Muscle of leg (tissue), 11 donors: ENCODE data around the gene COL23A1. TPM values are rescaled to one million over a fixed set of nuclear protein-coding genes. Genes with fewer than 3 reads are reported as not detected.

Experiments used
- DNase-seq: peaks from one replicate; pipeline ENCODE4 v3.0.0; 2013
- H3K27ac ChIP-seq: one replicate; pipeline ENCODE4 v1.5.1; 2013; ENCODE audit warnings: mild to moderate bottlenecking, low read length, control low read depth
- H3K27me3 ChIP-seq: one replicate; pipeline ENCODE4 v1.6.1; 2013; ENCODE audit warnings: low read length; ENCODE audit not compliant: control insufficient read depth, insufficient read depth
- H3K36me3 ChIP-seq: one replicate; pipeline ENCODE4 v1.6.1; 2013; ENCODE audit warnings: low read length; ENCODE audit not compliant: control insufficient read depth, insufficient read depth
- H3K4me1 ChIP-seq: one replicate; pipeline ENCODE4 v1.6.1; 2013; ENCODE audit warnings: low read length; ENCODE audit not compliant: control insufficient read depth, insufficient read depth
- H3K4me3 ChIP-seq: one replicate; pipeline ENCODE4 v1.5.1; 2013; ENCODE audit warnings: low read length, control low read depth
- H3K9me3 ChIP-seq: replicated peaks from 2 replicates; pipeline ENCODE4 v1.6.1; 2013; ENCODE audit warnings: low read depth, low read length; ENCODE audit not compliant: control insufficient read depth
- WGBS: methylation state at CpG from one replicate; pipeline ENCODE4 v1.1.5; 2013; ENCODE audit warnings: missing lambda C conversion rate; ENCODE audit not compliant: insufficient coverage; 5-methylcytosine and 5-hydroxymethylcytosine counted together
- polyA plus RNA-seq, 8 donors: library from polyadenylated mRNA; unstranded; fragments of 120-200 nt; gene quantifications; one replicate each; pipeline versions ENCODE4 v1.2.1 to v1.2.3, GENCODE V29; 2013; ENCODE audit warnings: inconsistent platforms in 1 of 8, low replicate concordance in 1 of 8; ENCODE audit not compliant: insufficient read length in 8 of 8, insufficient read depth in 1 of 8
- total RNA-seq: library from RNA; stranded (reverse); fragments of 120-200 nt; gene quantifications from one replicate; pipeline ENCODE4 v1.2.4, GENCODE V29; 2013

COL23A1 gene
- total and polyA plus RNA-seq, 9 donors: 1.3 to 5.1 (median 3.0) TPM

DNA sequence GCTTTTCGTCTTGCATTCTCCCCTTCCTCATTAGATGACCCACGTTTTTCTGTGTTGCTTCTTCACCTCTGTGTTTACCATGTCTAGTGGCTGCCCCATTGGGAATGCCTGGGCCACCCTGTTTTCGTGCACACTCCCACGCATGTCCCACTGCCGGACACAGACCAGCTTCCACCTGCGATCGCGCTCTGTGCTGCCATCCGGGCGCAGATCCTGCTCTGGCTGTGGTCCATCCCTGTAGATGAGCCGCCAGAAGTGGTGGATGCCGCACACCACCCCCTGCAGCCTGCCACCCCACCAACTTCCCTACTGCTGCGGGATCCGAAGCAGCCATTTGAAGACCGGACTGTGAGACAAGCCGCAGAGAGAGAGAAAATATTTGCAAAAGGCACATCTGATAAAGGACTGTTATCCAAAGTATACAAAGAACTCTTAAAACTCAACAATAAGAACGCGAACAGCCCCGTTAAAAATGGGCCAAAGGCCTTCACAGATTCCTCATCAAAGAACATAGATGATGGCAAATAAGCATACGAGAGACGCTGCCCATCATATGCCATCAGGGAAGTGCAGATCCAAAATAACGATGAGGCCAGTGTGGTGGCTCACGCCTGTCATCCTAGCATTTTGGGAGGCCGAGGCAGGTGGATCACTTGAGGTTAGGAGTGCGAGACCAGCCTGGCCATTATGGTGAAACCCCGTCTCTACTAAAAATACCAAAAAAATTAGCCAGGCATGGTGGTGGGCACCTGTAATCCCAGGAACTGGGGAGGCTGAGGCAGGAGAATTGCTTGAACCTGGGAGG is 163.7 kb downstream of the COL23A1 start:
- WGBS: 80% methylated on average over 16 of the region's 26 CpGs
- peaks cover 2% of the 10 kb centered on the region for H3K9me3 ChIP-seq
- peaks cover 25% of the 10 kb centered on the region for H3K4me1 ChIP-seq
- no peak for DNase-seq
- H3K27me3 ChIP-seq: peaks cover 5% of the 10 kb centered on the region
- H3K27ac ChIP-seq: no peak overlapping the region
- no peaks in the 10 kb centered on the region for H3K36me3 ChIP-seq
- no peak overlapping the region for H3K4me3 ChIP-seq

DNA sequence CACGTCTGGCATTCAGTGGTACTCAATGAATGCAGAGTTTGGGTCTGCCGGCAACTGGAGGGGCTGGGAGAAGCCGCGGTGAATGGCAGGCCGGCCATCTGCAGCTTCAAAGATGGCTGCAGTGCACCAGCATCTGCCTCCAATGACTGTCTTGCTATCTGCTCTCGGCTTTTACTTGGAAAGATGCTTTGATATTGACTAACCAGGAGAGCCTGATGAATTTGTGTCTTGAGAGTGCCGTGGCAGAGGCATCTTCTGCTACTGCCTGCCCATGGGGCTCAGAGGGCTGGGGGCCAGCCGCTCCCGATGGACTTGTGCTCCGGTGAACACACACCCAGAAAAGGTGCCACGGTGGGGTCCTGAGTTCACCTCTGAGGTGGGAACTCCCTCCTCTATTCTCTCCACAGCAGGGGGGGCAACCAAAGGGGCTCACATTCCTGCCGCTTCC is 164.5 kb downstream of the COL23A1 start:
- Histone ChIP-seq H3K27ac (no peak overlapping the region), H3K4me1 (peaks cover 25% of the 10 kb centered on the region), H3K27me3 (peaks cover 5% of the 10 kb centered on the region), H3K9me3 (no peaks in the 10 kb centered on the region), H3K36me3 (no peaks in the 10 kb centered on the region), H3K4me3 (no peak overlapping the region)
- DNase-seq: no peak
- 96% methylated on average over 9 of the region's 12 CpGs for WGBS

DNA sequence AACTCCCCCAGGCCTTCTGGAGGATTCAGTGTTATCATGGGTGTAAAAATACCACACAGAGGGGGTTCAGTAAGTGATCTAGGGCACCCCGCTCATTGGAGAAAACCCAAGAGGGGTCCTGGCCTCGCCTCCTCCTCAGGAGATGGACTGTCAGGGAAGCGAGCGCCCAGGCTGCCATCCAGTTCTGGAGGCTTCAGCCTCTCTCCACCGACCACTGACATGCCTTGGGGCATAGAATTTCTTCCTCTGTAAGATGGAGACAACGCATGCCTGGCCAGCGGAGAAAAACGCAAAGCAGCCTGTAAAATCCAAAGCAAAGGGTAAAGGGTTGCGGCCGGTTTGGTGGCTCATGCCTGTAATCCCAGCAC is 165.4 kb downstream of the COL23A1 start:
- no peak for DNase-seq
- H3K4me3 ChIP-seq: no peak overlapping the region
- 88% methylated on average over 7 of the region's 10 CpGs for WGBS
- H3K27ac ChIP-seq: no peak overlapping the region
- H3K27me3 ChIP-seq: peaks cover 5% of the 10 kb centered on the region
- no peaks in the 10 kb centered on the region for H3K36me3 ChIP-seq
- H3K9me3 ChIP-seq: no peaks in the 10 kb centered on the region
- peaks cover 23% of the 10 kb centered on the region for H3K4me1 ChIP-seq

DNA sequence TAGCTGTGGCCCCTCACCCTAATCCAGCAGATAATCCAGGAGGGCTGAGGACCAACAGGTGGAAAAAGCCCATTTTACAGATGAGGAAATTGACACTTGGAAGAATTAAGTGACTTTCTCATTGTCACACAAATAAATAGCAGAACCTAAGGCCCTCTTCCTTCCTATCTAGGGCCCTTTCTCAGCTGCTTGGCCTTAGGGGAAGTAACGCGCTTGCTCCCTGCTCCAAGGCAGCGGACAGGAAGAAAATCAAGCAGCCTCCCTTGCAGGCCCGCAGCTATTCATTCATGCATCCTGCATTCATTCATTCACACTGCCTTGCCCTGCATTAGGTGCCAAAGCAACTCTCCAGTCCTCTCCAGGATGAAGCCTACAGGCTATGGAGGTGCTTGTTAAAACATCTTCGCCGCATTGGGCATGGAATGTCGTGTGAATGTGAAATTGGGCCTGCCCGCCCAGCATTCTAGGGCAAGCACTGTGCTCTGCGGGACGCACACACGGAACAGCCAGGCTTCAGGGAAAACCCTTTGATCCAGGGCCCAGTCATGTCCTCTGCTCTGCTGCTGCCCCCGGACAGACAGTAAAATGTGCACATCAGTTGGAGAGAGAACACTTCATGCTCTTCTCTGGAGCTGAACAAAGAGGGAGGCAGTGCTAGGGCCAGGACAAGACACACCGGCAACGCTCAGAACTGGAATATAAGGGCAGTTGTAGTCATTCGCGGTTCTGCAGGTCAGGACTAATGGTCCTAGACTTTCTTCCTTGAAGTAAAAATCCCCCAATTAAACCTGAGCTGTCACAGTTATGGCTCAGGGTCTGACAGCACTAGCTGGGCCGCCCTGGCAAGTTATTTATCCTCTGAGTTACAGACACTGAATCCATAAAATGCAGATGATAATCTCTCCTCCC is 166.0 kb downstream of the COL23A1 start:
- peaks cover 2% of the 10 kb centered on the region for H3K27me3 ChIP-seq
- H3K36me3 ChIP-seq: no peaks in the 10 kb centered on the region
- H3K4me3 ChIP-seq: no peak overlapping the region
- DNase-seq: no peak
- no peaks in the 10 kb centered on the region for H3K9me3 ChIP-seq
- peaks cover 17% of the 10 kb centered on the region for H3K4me1 ChIP-seq
- WGBS: 61% methylated on average over 15 of the region's 17 CpGs
- no peak overlapping the region for H3K27ac ChIP-seq

DNA sequence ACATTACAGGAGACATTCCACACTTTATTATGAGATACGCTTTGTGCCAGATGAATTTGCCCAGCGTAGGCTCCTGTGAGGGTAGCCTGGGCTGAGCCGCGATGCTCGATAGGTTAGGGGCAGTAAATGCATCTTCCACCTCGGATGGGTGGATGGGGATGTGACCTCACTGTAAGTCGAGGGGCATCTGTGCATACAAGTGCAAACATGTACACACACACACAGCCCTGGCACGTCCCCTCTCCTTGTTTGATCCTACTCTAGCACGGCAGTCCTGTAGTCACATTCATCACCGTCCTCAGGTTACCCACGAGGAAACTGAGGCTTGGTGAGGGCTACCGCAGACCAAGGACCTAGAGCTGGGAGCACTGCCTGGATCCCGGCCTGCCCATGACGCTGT is 166.8 kb downstream of the COL23A1 start:
- WGBS: 84% methylated on average over 8 of the region's 14 CpGs
- no peak overlapping the region for H3K27ac ChIP-seq
- no peak overlapping the region for H3K4me3 ChIP-seq
- DNase-seq: no peak
- H3K9me3 ChIP-seq: no peaks in the 10 kb centered on the region
- H3K4me1 ChIP-seq: peaks cover 9% of the 10 kb centered on the region
- peaks cover 6% of the 10 kb centered on the region for H3K27me3 ChIP-seq
- no peaks in the 10 kb centered on the region for H3K36me3 ChIP-seq

DNA sequence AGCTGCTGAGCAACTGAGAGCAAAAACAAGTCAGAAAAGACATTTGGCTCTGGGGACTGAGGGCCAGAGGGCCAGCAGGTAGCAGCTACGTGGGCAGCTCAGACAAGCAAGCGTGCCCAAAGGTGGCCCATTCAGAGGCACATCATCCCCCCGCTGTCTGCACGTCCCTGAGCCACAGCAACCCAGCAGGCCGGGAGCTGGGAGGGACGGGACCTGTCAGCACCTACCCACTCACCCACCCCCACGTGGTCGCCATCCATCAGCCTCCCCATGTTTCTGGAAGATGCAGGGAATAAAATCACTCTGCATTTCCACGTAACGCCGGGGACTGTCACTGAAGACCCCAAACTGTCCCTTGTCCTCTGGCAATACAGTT is 167.8 kb downstream of the COL23A1 start:
- Histone ChIP-seq H3K9me3 (no peaks in the 10 kb centered on the region), H3K27me3 (peaks cover 8% of the 10 kb centered on the region), H3K27ac (no peak overlapping the region), H3K36me3 (no peaks in the 10 kb centered on the region), H3K4me1 (peaks cover 3% of the 10 kb centered on the region), H3K4me3 (no peak overlapping the region)
- 66% methylated on average over 7 of the region's 11 CpGs for WGBS
- DNase-seq: no peak

DNA sequence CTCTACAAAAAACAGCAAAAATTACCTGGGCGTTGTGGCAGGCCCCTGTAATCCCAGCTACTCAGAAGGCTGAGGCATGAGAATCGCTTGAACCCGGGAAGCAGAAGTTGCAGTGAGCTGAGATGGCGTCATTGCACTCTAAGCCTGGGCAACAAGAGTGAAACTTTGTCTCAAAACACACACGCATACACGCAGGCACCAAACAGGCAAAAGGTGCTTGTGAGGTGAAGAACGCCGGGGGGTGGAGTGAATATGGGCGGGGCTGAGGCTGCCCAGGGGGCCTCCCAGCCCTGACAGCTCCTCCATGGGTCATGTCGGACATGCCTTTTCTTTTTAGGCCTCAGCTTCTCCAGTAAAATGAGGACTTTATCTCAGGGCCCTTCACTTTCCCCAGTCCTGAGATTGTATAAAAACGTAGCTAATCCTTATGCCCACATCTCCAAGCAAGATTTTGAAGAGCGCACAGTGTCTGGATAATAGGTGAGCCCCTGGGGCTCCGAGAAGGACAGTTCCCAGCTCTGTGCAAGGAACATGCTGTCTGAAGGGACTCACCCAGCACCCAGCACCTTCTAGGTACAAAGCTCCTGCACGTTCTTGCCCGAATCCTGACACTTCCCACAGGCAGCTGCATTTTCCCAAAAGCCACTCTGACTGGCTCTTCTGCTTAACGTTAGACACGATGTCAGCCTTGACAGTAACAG is 168.3 kb downstream of the COL23A1 start:
- H3K4me3 ChIP-seq: no peak overlapping the region
- DNase-seq: no peak
- 49% methylated on average over 12 of the region's 17 CpGs for WGBS
- H3K27ac ChIP-seq: no peak overlapping the region
- peaks cover 3% of the 10 kb centered on the region for H3K4me1 ChIP-seq
- no peaks in the 10 kb centered on the region for H3K36me3 ChIP-seq
- H3K9me3 ChIP-seq: no peaks in the 10 kb centered on the region
- H3K27me3 ChIP-seq: peaks cover 13% of the 10 kb centered on the region

DNA sequence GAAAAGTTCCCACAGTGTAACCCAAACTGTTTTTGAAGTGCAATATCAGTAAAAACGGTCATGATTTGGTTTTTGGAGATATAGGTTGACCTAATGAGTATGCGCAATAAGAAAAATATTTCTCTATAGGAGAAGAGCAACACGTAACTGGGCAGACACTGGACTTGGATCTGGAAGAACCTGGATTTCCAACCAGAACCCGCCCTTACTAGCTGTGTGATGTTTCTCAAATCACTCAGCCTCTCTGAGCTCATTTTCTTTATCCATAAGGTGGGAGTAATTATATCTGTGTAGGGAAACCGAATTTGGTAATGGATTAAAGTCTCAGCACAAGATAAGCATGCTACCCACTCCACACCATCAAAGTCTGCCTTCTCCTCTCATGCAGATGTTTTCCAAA is 169.1 kb downstream of the COL23A1 start:
- H3K36me3 ChIP-seq: no peaks in the 10 kb centered on the region
- no peak overlapping the region for H3K4me3 ChIP-seq
- H3K9me3 ChIP-seq: no peaks in the 10 kb centered on the region
- no peak for DNase-seq
- peaks cover 13% of the 10 kb centered on the region for H3K27me3 ChIP-seq
- no peak overlapping the region for H3K27ac ChIP-seq
- peaks cover 3% of the 10 kb centered on the region for H3K4me1 ChIP-seq
- WGBS: no CpG with 5 or more reads among the region's 5 CpGs

DNA sequence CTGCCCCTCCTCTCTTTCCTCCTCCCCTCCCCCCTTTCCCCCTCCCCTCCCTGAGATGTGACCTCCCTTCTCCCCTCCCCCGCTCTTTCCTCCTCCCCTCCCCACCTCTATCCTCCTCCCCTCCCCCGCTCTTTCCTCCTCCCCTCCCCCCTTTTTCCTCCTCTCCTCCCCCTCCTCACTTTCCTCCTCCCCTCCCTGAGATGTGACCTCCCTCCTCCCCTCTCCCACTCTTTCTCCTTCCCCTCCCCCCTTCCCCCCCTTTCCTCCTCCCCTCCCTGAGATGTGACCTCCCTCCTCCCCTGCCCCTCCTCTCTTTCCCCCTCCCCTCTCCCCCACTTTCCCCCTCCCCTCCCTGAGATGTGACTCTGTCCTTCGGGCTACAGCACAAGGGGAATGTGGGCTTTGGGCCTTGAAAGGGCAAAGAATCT is 169.8 kb downstream of the COL23A1 start:
- WGBS: no CpG with 5 or more reads among the region's 3 CpGs
- DNase-seq: no peak
- no peak overlapping the region for H3K27ac ChIP-seq
- no peaks in the 10 kb centered on the region for H3K9me3 ChIP-seq
- H3K4me3 ChIP-seq: no peak overlapping the region
- H3K36me3 ChIP-seq: no peaks in the 10 kb centered on the region
- H3K4me1 ChIP-seq: peaks cover 3% of the 10 kb centered on the region
- H3K27me3 ChIP-seq: peaks cover 13% of the 10 kb centered on the region

DNA sequence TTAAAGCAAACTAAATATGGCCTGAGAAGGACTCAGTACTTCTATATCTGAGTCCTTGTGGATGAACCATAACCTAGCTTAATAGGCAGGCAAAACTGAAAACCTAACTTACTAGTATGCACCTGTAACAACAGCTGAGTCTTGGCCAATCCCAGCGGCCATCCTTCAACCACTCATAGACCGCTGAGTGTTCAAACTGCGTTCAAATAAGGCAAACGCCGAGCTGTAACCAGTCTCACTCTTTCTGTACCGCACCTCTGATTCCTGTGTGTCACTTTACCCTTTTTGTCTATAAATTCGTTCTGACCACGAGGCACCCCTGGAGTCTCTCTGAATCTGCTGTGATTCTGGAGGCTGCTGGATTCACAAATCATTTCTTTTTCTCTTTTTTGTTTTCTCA is 170.5 kb downstream of the COL23A1 start:
- peaks cover 3% of the 10 kb centered on the region for H3K4me1 ChIP-seq
- H3K27ac ChIP-seq: no peak overlapping the region
- H3K9me3 ChIP-seq: no peaks in the 10 kb centered on the region
- no peak overlapping the region for H3K4me3 ChIP-seq
- no peak for DNase-seq
- WGBS: 41% methylated on average over 8 of the region's 8 CpGs
- H3K36me3 ChIP-seq: no peaks in the 10 kb centered on the region
- H3K27me3 ChIP-seq: peaks cover 17% of the 10 kb centered on the region
